Activated CD4-positive, alpha-beta memory T cell treated with anti-CD3 and anti-CD28 coated beads for 36 hours (primary cell): ENCODE data around the gene NKPD1. TPM values are rescaled to one million over a fixed set of nuclear protein-coding genes. Genes with fewer than 3 reads are reported as not detected.

ENCODE experiments used
- CTCF ChIA-PET: fragments of 350-600 bp; sonication (Branson Sonifier 250); formaldehyde crosslinking; loops from one replicate; lab custom pipeline; 2021; ENCODE audit warnings: antibody characterized with exemption, inconsistent platforms; lab: Charles Lee
- POLR2A ChIA-PET: fragments of 350-600 bp; sonication (Branson Sonifier 250); formaldehyde crosslinking; loops from one replicate; lab custom pipeline; 2021; ENCODE audit warnings: antibody characterized with exemption; lab: Charles Lee
- DNase-seq: peaks from one replicate; pipeline ENCODE4 v3.0.0-alpha.2; 2020
- H3K27ac Mint-ChIP-seq: one replicate; pipeline ENCODE4 v1.8.0; 2021; ENCODE audit warnings: mixed read lengths
- H3K27me3 Mint-ChIP-seq: one replicate; pipeline ENCODE4 v1.8.0; 2021; ENCODE audit warnings: mixed read lengths
- H3K36me3 Mint-ChIP-seq: one replicate; pipeline ENCODE4 v1.8.0; 2021; ENCODE audit warnings: mixed read lengths
- H3K4me1 Mint-ChIP-seq: one replicate; pipeline ENCODE4 v1.8.0; 2021; ENCODE audit warnings: low read depth, mixed read lengths
- H3K4me3 Mint-ChIP-seq: one replicate; pipeline ENCODE4 v1.8.0; 2021; ENCODE audit warnings: mild to moderate bottlenecking, mixed read lengths
- H3K9me3 Mint-ChIP-seq: one replicate; pipeline ENCODE4 v1.8.0; 2021; ENCODE audit warnings: mixed read lengths
- intact Hi-C: fragments of 100-400 bp; cut with micrococcal nuclease; formaldehyde crosslinking; loops from one replicate; pipeline ENCODE4 v1.15.1; 2023
- total RNA-seq, 2 experiments: library from RNA; stranded (reverse); gene quantifications; one replicate each; pipeline ENCODE4 v1.2.3, GENCODE V29; 2021

The NKPD1 gene
- total RNA-seq, 2 experiments from 2014 or later, result 0.10 to 0.22 TPM

DNA sequence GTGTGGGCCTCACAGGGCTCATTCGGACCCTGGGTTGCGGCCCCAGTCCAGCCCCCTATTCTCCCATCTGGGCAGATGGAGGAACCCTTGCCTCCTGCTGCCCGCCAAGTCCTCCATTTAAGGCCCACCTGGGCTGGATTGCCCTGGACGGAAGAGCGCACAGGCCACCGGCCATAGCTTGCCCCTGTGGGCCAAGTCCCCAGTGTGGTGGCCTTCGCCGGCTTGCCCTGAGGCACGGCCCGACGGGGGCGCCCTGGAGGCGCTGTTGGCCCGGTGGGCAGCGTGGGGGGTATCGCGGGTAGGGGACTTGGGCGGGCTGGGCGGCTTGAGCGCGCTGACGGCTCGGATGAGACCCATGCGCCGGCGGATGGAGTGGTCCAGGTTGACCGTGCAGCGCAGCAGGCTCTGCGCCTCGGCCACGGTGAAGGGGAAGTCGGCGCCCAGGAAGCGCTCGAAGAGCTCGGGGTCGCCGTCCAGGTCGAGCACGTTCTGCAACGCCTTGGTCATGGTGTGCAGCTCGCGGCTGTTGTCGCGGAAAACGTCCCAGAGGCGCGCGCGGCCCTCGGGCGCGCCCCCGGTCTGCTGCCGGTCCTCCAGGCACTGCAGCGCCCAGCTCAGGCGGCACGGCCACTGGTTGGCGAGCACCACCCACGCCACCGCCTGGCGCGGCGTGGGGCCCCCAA is 8.8 kb downstream of the NKPD1 start:
- H3K36me3 Mint-ChIP-seq, result peaks cover 4% of the 10 kb centered on the region
- ChIA-PET CTCF (interaction anchor here (1.0 to 2.0 kb wide), 3 partner anchors 25 to 59 kb away, joined by 3 to 7 read pairs (median 3); partner anchors contain the start of gene PPP1R37), POLR2A (interaction anchor here (0.7 to 1.4 kb wide), 3 partner anchors 13 to 1957 kb away, joined by 3 to 4 read pairs (median 3); partner anchors contain the start of gene GEMIN7)
- peak overlapping the region; percentile 16 for H3K4me3 Mint-ChIP-seq
- H3K9me3 Mint-ChIP-seq, result peaks cover 5% of the 10 kb centered on the region
- intact Hi-C loops, result no loop called here
- no peak for DNase-seq
- H3K27ac Mint-ChIP-seq, result no peak overlapping the region
- peaks cover 20% of the 10 kb centered on the region for H3K4me1 Mint-ChIP-seq
- peaks cover 13% of the 10 kb centered on the region for H3K27me3 Mint-ChIP-seq

DNA sequence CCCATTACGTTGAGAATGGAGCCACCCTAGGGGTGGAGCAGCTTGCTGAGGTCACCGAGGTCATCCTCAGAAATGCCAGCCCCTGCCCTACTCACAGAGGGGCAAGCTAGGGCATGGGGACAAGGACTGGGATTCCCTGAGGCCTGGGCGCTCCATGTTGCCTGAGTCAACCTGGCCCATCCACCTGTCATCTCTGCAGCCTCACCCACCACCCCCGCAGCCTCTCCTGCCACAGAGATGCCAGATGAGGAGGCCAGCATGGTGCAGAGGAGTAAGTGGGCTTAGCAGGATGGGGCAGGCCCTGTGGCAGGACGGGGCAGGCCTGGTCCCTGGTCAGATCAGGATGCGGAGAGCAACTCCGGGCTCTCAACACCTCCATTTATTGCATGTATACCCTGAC is 9.5 kb downstream of the NKPD1 start:
- Mint-ChIP-seq H3K36me3 (peaks cover 4% of the 10 kb centered on the region), H3K27ac (no peak overlapping the region), H3K4me1 (peaks cover 20% of the 10 kb centered on the region), H3K4me3 (no peak overlapping the region), H3K9me3 (peaks cover 5% of the 10 kb centered on the region), H3K27me3 (peaks cover 13% of the 10 kb centered on the region)
- POLR2A ChIA-PET, result interaction anchor here (0.7 kb wide), 1 partner anchor 1958 kb away, joined by 3 read pairs; no protein-coding TSS in a partner anchor
- intact Hi-C loops, result no loop called here
- CTCF ChIA-PET, result interaction anchor here (1.3 kb wide), 1 partner anchor 25 kb away, joined by 3 read pairs; no protein-coding TSS in a partner anchor
- DNase-seq, result no peak

DNA sequence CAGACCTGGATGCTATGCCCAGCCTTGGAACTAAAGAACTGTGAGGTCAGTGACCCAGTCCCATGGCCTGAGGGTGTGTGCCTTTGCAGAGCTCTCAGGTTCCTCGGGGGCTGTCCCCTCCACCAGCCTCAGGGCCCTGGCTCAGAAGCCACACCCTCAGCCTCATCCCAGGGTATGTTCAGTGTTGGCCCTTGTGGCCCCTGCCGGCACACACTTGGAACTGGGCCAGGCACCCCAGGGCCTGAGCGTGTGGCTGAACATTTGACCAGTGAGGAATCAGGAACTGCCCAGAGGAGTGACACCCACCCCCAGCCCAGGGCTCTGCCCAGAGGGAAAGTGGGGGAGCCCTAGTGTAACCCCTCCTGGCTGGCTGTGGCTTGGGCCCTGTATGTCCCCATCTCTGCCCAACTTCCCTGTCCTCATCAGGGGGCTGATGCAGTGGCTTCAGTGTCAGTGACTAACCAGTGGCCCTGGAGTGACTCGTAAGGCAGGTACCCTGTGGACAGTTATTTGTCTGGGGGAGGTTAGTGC is 10.0 kb downstream of the NKPD1 start:
- Mint-ChIP-seq H3K4me1 (peaks cover 20% of the 10 kb centered on the region), H3K36me3 (peaks cover 4% of the 10 kb centered on the region), H3K27me3 (peaks cover 13% of the 10 kb centered on the region), H3K27ac (no peak overlapping the region), H3K9me3 (peaks cover 5% of the 10 kb centered on the region), H3K4me3 (no peak overlapping the region)
- DNase-seq, result no peak
- intact Hi-C loops, result no loop called here
- ChIA-PET POLR2A (no interaction called here), CTCF (no interaction called here)

DNA sequence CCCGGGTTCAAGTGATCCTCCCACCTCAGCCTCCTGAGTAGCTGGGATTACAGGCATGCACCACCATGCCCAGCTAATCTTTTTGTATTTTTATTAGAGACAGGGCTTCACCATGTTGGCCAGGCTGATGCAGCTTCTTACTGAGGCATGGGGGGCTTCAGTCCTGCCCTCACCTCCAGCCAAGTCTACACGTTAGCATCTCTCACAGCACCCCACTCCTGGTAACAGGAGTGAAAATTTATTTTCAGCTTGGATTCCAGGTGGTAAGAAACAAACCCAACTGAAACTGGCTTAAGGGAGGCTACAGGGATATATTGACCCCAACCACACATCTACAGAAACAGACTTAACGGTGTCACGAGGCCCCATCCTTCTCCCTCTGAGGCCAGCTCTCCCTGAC is 10.6 kb downstream of the NKPD1 start:
- intact Hi-C loops, result no loop called here
- Mint-ChIP-seq H3K36me3 (peaks cover 4% of the 10 kb centered on the region), H3K4me3 (no peak overlapping the region), H3K27me3 (peaks cover 11% of the 10 kb centered on the region), H3K27ac (no peak overlapping the region), H3K9me3 (peaks cover 5% of the 10 kb centered on the region), H3K4me1 (peaks cover 20% of the 10 kb centered on the region)
- CTCF ChIA-PET, result no interaction called here
- DNase-seq, result no peak
- POLR2A ChIA-PET, result interaction anchor here (1.2 kb wide), 1 partner anchor 15 kb away, joined by 3 read pairs; no protein-coding TSS in a partner anchor

DNA sequence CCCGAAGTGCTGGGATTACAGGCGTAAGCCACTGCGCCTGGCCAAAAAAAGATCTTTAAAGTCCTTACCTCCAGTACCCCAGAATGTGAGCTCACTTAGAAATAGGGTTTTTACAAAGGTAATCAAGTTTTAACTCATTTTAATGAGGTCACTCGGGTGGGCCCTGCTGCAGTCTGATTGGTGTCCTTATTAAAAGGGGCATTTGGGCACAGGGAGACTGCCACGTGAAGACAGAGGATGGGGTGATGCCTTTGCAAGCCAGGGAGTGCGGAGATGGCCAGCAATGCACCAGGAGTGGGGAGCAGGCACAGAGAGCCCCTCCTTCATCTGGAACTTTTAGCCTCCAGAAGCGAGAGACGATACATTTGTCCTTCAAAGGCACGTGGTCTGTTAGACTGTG is 11.7 kb downstream of the NKPD1 start:
- Mint-ChIP-seq H3K36me3 (peaks cover 4% of the 10 kb centered on the region), H3K27ac (no peak overlapping the region), H3K9me3 (peaks cover 5% of the 10 kb centered on the region), H3K4me3 (no peak overlapping the region), H3K4me1 (peaks cover 16% of the 10 kb centered on the region), H3K27me3 (peaks cover 6% of the 10 kb centered on the region)
- CTCF ChIA-PET, result interaction anchor here (1.6 kb wide), 1 partner anchor 29 kb away, joined by 4 read pairs; the partner anchor contains the start of gene TRAPPC6A
- intact Hi-C loops, result no loop called here
- POLR2A ChIA-PET, result interaction anchor here (1.2 kb wide), 1 partner anchor 14 kb away, joined by 3 read pairs; no protein-coding TSS in a partner anchor
- no peak for DNase-seq

DNA sequence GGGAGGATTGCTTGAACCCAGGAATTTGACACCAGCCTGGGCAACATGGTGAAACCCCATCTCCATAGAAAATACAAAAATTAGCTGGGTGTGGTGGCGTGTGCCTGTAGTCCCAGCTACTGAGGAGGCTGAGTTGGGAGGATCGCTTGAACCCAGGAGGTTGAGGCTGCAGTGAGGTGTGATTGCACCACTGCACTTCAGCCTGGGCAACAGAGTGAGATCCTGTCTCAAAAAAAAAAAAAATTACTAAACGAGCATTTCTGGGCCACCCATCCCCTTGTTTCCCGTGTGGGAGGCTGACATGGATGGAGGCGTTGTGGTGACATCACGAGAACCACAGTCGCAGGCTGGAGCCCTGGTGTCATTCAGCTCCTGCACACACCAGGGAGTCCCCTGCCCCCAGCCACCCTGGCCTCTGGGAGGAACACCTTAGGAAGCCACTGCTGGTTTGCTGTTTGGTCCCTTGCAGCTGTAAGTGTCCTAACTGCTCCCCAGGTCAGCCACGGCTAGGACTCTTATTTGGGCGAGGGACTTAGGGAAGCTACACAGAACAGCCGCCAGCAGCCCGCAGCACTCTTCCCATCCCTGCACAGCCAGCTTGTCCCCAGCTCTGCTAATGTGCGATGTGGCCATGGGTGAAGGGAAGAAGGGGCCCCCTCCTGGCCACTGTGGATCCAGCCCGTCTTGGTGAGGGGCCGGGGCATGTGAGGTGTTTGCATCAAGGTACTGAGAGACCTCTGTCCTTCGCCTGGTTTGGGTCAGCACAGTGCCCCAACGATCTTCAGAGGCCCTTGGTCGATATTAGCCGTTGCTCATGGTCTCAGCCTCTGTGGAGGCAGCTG is 12.7 kb downstream of the NKPD1 start:
- Mint-ChIP-seq H3K27ac (no peak overlapping the region), H3K36me3 (peaks cover 5% of the 10 kb centered on the region), H3K4me3 (no peak overlapping the region), H3K27me3 (peaks cover 4% of the 10 kb centered on the region), H3K9me3 (peaks cover 5% of the 10 kb centered on the region), H3K4me1 (peaks cover 12% of the 10 kb centered on the region)
- intact Hi-C loops, result no loop called here
- POLR2A ChIA-PET, result no interaction called here
- CTCF ChIA-PET, result interaction anchor here (1.6 kb wide), 1 partner anchor 30 kb away, joined by 4 read pairs; the partner anchor contains the start of gene TRAPPC6A
- no peak for DNase-seq

DNA sequence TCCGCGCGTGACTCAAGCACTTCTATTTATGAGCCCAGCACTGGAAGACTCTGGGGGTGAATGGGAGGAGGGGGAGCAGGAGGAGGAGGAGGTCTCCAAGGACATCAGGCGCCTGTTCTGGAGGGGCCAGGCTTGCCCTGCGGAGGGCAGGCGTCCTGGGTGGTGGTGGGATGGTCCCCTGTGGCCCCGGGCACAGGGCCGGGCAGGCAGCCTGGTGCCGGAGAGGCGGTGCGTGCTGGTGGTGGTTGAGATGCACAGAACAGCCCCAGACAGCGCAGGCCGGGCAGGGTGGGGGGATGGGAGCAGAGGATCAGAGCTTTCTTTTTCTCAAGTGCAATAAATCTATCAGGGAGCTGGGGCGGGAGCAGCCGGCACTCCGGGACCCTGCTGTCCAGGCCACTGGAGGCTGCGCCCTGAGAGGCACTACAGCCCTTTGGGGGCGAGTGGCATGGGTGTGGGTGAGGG is 14.0 kb downstream of the NKPD1 start:
- Mint-ChIP-seq H3K9me3 (peaks cover 2% of the 10 kb centered on the region), H3K27ac (no peak overlapping the region), H3K4me3 (no peak overlapping the region), H3K27me3 (no peaks in the 10 kb centered on the region), H3K4me1 (peaks cover 5% of the 10 kb centered on the region), H3K36me3 (peaks cover 9% of the 10 kb centered on the region)
- ChIA-PET CTCF (interaction anchor here (0.6 kb wide), 1 partner anchor 108 kb away, joined by 3 read pairs; no protein-coding TSS in a partner anchor), POLR2A (no interaction called here)
- DNase-seq, result no peak
- intact Hi-C loops, result no loop called here

DNA sequence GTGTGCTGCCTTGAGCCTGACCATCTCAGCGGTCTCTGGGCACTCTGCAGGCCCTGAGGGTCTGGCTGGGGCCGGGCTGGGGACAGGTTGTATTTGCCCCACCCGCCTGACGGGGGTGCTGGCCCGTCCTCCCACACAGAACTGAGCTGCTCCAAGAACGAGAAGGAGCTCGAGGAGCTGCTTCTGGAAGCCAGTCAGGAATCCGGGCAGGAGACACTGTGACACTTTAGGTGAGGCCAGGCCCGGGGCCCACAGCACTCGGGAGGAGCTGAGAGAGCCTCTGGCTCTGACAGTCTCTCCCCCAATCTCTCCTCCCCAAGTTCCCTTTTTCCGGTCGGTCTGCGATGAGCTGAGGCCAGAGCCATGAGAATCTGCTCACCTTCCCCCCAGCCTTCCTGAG is 14.5 kb downstream of the NKPD1 start:
- H3K4me3 Mint-ChIP-seq, result no peak overlapping the region
- H3K4me1 Mint-ChIP-seq, result no peaks in the 10 kb centered on the region
- POLR2A ChIA-PET, result no interaction called here
- intact Hi-C loops, result no loop called here
- H3K27me3 Mint-ChIP-seq, result no peaks in the 10 kb centered on the region
- H3K27ac Mint-ChIP-seq, result no peak overlapping the region
- no peak for DNase-seq
- peaks cover 9% of the 10 kb centered on the region for H3K36me3 Mint-ChIP-seq
- CTCF ChIA-PET, result interaction anchor here (0.6 kb wide), 1 partner anchor 108 kb away, joined by 3 read pairs; no protein-coding TSS in a partner anchor
- no peaks in the 10 kb centered on the region for H3K9me3 Mint-ChIP-seq

DNA sequence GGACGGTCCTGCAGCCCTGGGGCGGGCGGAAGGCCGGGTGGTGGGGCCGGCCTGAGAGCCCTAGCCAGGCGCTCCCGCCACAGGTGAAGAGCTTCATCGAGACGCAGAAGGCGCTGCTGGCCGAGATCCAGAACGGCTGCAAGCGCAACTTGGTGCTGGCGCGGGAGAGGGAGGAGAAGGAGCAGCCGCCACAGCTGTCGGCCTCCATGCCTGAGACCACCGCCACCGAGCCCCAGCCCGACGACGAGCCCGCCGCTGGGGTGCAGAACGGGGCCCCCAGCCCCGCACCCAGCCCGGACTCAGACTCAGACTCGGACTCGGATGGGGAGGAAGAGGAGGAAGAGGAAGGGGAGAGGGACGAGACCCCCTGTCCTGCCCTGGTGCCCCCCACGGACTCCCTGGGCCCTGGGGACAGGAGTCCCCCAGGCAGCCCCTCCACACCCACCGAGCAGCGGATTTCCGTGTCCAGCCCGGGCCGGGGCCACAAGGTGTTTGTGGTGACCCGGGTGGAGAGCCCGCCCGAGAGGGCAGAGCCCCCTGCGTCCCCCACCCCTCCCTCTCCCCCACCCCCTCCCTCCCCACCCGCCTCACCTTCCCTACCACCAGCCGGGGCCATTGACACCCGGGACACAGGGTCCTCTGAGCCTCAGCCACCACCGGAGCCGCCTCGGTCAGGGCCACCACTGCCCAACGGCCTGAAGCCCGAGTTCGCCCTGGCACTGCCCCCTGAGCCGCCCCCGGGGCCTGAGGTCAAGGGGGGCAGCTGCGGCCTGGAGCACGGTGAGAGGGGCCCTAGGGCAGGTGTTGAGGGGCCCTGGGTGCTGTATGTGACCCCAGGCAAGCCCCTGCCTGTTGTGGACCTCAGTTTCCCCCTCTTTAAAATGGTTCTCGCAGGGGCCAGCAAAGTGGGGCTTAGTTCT is 15.3 kb downstream of the NKPD1 start:
- no peaks in the 10 kb centered on the region for H3K9me3 Mint-ChIP-seq
- no peak overlapping the region for H3K4me3 Mint-ChIP-seq
- intact Hi-C loops, result no loop called here
- H3K4me1 Mint-ChIP-seq, result no peaks in the 10 kb centered on the region
- no peaks in the 10 kb centered on the region for H3K27me3 Mint-ChIP-seq
- CTCF ChIA-PET, result no interaction called here
- DNase-seq, result no peak
- POLR2A ChIA-PET, result no interaction called here
- no peak overlapping the region for H3K27ac Mint-ChIP-seq
- H3K36me3 Mint-ChIP-seq, result peaks cover 9% of the 10 kb centered on the region

DNA sequence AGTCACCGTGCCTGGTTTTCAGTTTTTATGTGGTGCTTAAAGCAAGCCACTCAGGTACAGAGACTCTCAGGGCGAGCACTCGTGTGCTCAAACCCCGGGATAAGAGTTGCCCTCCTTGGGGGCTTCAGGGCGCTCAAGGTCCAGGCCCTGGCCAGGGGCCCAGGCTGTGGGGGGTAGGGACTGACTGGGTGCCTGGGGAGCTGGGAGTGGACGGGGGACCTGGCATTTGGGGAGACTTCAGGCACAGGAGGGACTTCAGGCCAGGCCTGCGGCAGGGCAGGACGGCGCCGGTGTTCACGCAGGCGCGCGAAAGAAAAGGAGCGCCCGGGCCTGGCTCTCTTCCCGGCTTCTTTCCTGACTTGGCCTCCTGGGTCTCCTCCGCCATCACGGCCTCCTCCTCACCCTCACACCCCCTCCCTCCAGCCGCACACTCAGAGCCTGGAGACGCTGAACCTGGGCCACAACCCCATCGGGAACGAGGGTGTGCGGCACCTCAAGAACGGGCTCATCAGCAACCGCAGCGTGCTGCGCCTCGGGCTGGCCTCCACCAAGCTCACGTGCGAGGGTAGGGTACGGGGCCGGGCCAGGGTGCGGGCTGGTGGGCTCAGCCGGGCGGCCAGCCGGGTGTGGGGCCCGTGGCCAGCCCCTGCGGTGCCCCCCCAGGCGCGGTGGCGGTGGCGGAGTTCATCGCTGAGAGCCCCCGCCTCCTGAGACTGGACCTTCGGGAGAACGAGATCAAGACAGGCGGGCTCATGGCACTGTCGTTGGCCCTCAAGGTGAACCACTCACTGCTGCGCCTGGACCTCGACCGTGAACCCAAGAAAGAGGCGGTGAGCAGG is 16.1 kb downstream of the NKPD1 start:
- intact Hi-C loops, result no loop called here
- H3K27me3 Mint-ChIP-seq, result no peaks in the 10 kb centered on the region
- H3K27ac Mint-ChIP-seq, result no peak overlapping the region
- H3K4me3 Mint-ChIP-seq, result no peak overlapping the region
- H3K9me3 Mint-ChIP-seq, result no peaks in the 10 kb centered on the region
- ChIA-PET CTCF (no interaction called here), POLR2A (no interaction called here)
- peaks cover 9% of the 10 kb centered on the region for H3K36me3 Mint-ChIP-seq
- DNase-seq, result no peak
- H3K4me1 Mint-ChIP-seq, result no peaks in the 10 kb centered on the region
